ENCODE measurements around the gene PFN1. TPM values are rescaled to one million over a fixed set of nuclear protein-coding genes. Genes with fewer than 3 reads are reported as not detected.
"Not testable (repeated sequence)": the region's sequence is repeated elsewhere in the genome, so short reads cannot be mapped to it uniquely, and the experiment has no call there.

PFN1 gene
- total RNA-seq, 4 donors from 2014 or later: 170 to 396 (median 304) TPM

DNA sequence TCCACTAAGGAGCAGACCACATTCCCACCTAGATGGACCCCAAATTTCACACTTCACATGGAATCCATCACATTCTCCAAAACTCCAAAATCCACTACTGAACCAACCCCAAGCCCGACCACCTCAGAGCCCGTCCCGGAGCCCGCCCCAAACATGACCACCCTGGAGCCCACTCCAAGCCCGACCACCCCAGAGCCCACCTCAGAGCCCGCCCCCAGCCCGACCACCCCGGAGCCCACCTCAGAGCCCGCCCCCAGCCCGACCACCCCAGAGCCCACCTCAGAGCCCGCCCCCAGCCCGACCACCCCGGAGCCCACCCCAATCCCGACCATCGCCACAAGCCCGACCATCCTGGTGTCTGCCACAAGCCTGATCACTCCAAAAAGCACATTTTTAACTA lies 14.7 kb downstream of the PFN1 start:
- intact Hi-C loops (cut with DNase I; ENCODE audit: low total_unique reads): no loop called here
- no peak for DNase-seq
- Histone ChIP-seq H3K27me3 (no peaks in the 10 kb centered on the region), H3K4me1 (peaks cover 2 to 5% of the 10 kb centered on the region in 2 donors), H3K36me3 (no peaks in the 10 kb centered on the region), H3K4me3 (no peak overlapping the region), H3K9me3 (no peaks in the 10 kb centered on the region), H3K27ac (no peak overlapping the region)
- TF ChIP-seq, protein P1, sequence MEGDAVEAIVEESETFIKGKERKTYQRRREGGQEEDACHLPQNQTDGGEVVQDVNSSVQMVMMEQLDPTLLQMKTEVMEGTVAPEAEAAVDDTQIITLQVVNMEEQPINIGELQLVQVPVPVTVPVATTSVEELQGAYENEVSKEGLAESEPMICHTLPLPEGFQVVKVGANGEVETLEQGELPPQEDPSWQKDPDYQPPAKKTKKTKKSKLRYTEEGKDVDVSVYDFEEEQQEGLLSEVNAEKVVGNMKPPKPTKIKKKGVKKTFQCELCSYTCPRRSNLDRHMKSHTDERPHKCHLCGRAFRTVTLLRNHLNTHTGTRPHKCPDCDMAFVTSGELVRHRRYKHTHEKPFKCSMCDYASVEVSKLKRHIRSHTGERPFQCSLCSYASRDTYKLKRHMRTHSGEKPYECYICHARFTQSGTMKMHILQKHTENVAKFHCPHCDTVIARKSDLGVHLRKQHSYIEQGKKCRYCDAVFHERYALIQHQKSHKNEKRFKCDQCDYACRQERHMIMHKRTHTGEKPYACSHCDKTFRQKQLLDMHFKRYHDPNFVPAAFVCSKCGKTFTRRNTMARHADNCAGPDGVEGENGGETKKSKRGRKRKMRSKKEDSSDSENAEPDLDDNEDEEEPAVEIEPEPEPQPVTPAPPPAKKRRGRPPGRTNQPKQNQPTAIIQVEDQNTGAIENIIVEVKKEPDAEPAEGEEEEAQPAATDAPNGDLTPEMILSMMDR (IDR thresholded peaks at IDR 0.05): no peak
- TF ChIP-seq POLR2A (IDR thresholded peaks at IDR 0.05): no peak

DNA sequence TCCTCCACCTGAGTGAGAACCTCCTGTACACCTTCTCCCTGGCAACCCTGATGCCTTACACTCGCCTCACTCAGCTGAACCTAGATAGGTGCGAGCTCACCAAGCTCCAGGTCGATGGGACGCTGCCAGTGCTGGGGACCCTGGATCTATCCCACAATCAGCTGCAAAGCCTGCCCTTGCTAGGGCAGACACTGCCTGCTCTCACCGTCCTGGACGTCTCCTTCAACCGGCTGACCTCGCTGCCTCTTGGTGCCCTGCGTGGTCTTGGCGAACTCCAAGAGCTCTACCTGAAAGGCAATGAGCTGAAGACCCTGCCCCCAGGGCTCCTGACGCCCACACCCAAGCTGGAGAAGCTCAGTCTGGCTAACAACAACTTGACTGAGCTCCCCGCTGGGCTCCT lies 15.6 kb downstream of the PFN1 start:
- no peaks in the 10 kb centered on the region for H3K27me3 ChIP-seq
- no peak overlapping the region for H3K27ac ChIP-seq
- H3K9me3 ChIP-seq: no peaks in the 10 kb centered on the region
- intact Hi-C loops (cut with DNase I; ENCODE audit: low total_unique reads): no loop called here
- no peak overlapping the region for H3K4me3 ChIP-seq
- H3K4me1 ChIP-seq: no peaks in the 10 kb centered on the region
- TF ChIP-seq, protein P1 (IDR thresholded peaks at IDR 0.05): no peak
- TF ChIP-seq POLR2A (IDR thresholded peaks at IDR 0.05): no peak
- H3K36me3 ChIP-seq: no peaks in the 10 kb centered on the region
- no peak for DNase-seq

DNA sequence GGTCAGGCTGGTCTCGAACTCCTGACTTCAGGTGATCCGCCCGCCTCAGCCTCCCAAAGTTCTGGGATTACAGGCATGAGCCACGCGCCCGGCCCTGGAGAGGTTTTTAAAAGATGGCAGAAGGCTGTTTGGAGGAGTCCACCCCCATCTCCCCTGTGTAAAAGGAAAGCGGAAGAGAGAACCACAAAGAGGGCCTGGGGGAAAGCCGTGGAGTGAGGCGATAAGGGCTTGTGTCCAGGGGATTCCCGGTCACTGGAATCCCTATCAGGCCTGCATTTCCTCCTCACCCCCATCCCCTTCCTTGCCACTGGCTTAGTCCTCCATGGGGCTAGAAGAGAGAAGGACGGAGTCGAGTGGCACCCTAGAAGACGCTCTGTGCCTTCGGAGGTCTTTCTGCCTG lies 16.4 kb downstream of the PFN1 start, which contains the start of gene GP1BA:
TSS of gene GP1BA (plus strand) at position 315 of the 400 bp plus-strand sequence. CDS start 328 bp downstream, outside the sequence.
- no peaks in the 10 kb centered on the region for H3K27me3 ChIP-seq
- no peaks in the 10 kb centered on the region for H3K9me3 ChIP-seq
- intact Hi-C loops (cut with DNase I; ENCODE audit: low total_unique reads): no loop called here
- H3K36me3 ChIP-seq: no peaks in the 10 kb centered on the region
- no peak within 1 kb of the TSS for H3K27ac ChIP-seq
- H3K4me3 ChIP-seq: no peak within 1 kb of the TSS
- no peak for TF ChIP-seq POLR2A (IDR thresholded peaks at IDR 0.05)
- TF ChIP-seq, protein P1 (IDR thresholded peaks at IDR 0.05): no peak
- no peak for DNase-seq
- H3K4me1 ChIP-seq: no peaks in the 10 kb centered on the region

DNA sequence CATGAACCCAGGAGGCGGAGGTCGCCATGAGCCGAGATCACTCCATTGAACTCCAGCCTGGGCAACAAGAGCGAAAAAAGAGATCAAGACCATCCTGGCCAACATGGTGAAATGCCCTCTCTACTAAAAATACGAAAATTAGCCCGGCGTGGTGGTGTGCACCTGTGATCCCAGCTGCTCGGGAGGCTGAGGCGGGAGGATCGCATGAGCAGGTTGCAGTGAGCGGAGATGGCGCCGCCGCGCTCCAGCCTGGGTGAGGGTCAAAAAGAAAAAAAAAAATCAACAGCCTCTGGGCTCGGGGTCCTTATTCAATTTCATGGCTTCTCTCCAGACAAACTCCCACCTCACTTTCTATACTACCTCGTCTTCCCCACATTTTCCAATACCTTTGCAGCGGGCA lies 19.4 kb downstream of the PFN1 start:
- no peak for TF ChIP-seq POLR2A (IDR thresholded peaks at IDR 0.05)
- TF ChIP-seq, protein P1 (IDR thresholded peaks at IDR 0.05): no peak
- Histone ChIP-seq H3K4me1 (no peaks in the 10 kb centered on the region), H3K4me3 (no peak overlapping the region), H3K27ac (no peak overlapping the region), H3K9me3 (no peaks in the 10 kb centered on the region), H3K36me3 (no peaks in the 10 kb centered on the region), H3K27me3 (no peaks in the 10 kb centered on the region)
- DNase-seq: no peak
- intact Hi-C loops (cut with DNase I; ENCODE audit: low total_unique reads): no loop called here

DNA sequence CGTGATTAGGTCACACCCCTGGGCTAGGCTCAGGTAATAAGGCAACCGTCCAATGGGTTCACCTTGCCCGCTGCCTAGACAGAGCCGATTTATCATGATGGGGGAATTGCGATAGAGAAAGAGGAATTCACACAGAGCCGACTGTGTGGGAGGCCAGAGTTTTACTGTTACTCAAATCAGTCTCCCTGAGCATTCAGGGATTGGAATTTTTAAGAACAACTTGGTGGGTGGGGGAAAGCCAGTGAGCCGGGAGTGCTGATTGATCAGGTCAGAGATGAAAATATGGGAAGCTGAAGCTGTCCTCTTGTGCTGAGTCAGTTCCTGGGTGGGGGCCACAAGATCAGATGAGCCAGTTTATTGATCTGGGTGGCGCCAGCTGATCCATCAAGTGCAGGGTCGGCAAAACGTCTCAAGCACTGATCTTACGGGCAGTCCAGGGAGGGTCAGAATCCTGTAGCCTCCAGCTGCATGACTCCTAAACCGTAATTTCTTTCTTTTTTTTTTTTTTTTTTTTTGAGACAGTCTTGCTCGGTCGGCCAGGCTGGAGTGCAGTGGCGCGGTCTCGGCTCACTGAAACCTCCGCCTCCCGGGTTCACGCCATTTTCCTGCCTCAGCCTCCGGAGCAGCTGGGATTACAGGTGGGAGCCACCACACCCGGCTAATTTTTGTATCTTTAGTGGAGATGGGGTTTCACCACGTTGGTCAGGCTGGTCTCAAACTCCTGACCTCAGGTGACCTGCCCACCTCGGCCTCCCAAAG lies 21.6 kb downstream of the PFN1 start:
- H3K4me3 ChIP-seq; H3K36me3 ChIP-seq; H3K9me3 ChIP-seq; H3K4me1 ChIP-seq; intact Hi-C loops (cut with DNase I; ENCODE audit: low total_unique reads); H3K27me3 ChIP-seq; H3K27ac ChIP-seq; DNase-seq: not testable (repeated sequence)
